Smooth muscle cell (in vitro differentiated cells): ENCODE measurements around the gene MRFAP1L1. TPM values are rescaled to one million over a fixed set of nuclear protein-coding genes. Genes with fewer than 3 reads are reported as not detected.

ENCODE experiments used
- DNase-seq: peaks from one replicate; lab custom pipeline; 2025; ENCODE audit not compliant: unreplicated experiment; lab: John Stamatoyannopoulos, UW
- H2AFZ ChIP-seq: fragments of 200-600 bp; sonication (generic); 2 replicates; pipeline ENCODE4 v1.6.0; 2016; ENCODE audit warnings: antibody characterized with exemption, low read depth, mild to moderate bottlenecking
- H3F3A ChIP-seq: fragments of 200-600 bp; sonication (generic); 2 replicates; pipeline ENCODE4 v1.6.0; 2017; ENCODE audit warnings: antibody characterized with exemption, low read depth
- H3K27ac ChIP-seq: fragments of 200-600 bp; sonication (generic); 2 replicates; pipeline ENCODE4 v1.5.1; 2016; ENCODE audit warnings: low read depth, mild to moderate bottlenecking
- H3K27me3 ChIP-seq: fragments of 200-600 bp; sonication (generic); 2 replicates; pipeline ENCODE4 v1.6.1; 2016; ENCODE audit warnings: low read depth, mild to moderate bottlenecking
- H3K36me3 ChIP-seq: fragments of 200-600 bp; sonication (generic); 2 replicates; pipeline ENCODE4 v1.5.1; 2016; ENCODE audit warnings: low read depth
- H3K4me1 ChIP-seq: fragments of 200-600 bp; sonication (generic); 2 replicates; pipeline ENCODE4 v1.5.1; 2016; ENCODE audit warnings: low read depth
- H3K4me2 ChIP-seq: fragments of 200-600 bp; sonication (generic); 2 replicates; pipeline ENCODE4 v1.6.0; 2016; ENCODE audit warnings: mild to moderate bottlenecking
- H3K4me3 ChIP-seq: fragments of 200-600 bp; sonication (generic); 2 replicates; pipeline ENCODE4 v1.5.1; 2016; ENCODE audit warnings: mild to moderate bottlenecking
- H3K79me2 ChIP-seq: fragments of 200-600 bp; sonication (generic); 2 replicates; pipeline ENCODE4 v1.6.0; 2016; ENCODE audit warnings: low read depth, mild to moderate bottlenecking
- H3K9ac ChIP-seq: fragments of 200-600 bp; sonication (generic); 2 replicates; pipeline ENCODE4 v1.6.0; 2016; ENCODE audit warnings: low read depth
- H3K9me3 ChIP-seq: fragments of 200-600 bp; sonication (generic); replicated peaks from 2 replicates; pipeline ENCODE4 v1.5.1; 2016; ENCODE audit warnings: low read depth
- H4K20me1 ChIP-seq: fragments of 200-600 bp; sonication (generic); 2 replicates; pipeline ENCODE4 v1.6.0; 2016; ENCODE audit warnings: low read depth
- WGBS: methylation state at CpG from one replicate; pipeline ENCODE4 v1.1.7; 2016; ENCODE audit warnings: low lambda C conversion rate; 5-methylcytosine and 5-hydroxymethylcytosine counted together
- polyA plus RNA-seq: library from polyadenylated mRNA; unstranded; fragments of >200 nt; fragmentation: Nextera tagmentation; extraction: Ambion mirVana; gene quantifications from 2 replicates; pipeline ENCODE4 v1.2.1, GENCODE V29; 2016
- total RNA-seq: library from RNA; depleted of rRNA; stranded (reverse); fragments of >200 nt; gene quantifications from 2 replicates; pipeline ENCODE4 v1.2.3, GENCODE V29; 2014
- TF ChIP-seq, protein P1 (sequence below): fragments of 200-600 bp; sonication (generic); IDR thresholded peaks from 2 replicates; pipeline ENCODE4 v1.5.1; 2017; ENCODE audit warnings: borderline replicate concordance, mild to moderate bottlenecking, antibody characterized with exemption; ENCODE audit not compliant: insufficient read depth, poor library complexity, severe bottlenecking

MRFAP1L1 gene
- total and polyA plus RNA-seq, 2 experiments from 2014 or later: 48.9 to 67.1 TPM

DNA sequence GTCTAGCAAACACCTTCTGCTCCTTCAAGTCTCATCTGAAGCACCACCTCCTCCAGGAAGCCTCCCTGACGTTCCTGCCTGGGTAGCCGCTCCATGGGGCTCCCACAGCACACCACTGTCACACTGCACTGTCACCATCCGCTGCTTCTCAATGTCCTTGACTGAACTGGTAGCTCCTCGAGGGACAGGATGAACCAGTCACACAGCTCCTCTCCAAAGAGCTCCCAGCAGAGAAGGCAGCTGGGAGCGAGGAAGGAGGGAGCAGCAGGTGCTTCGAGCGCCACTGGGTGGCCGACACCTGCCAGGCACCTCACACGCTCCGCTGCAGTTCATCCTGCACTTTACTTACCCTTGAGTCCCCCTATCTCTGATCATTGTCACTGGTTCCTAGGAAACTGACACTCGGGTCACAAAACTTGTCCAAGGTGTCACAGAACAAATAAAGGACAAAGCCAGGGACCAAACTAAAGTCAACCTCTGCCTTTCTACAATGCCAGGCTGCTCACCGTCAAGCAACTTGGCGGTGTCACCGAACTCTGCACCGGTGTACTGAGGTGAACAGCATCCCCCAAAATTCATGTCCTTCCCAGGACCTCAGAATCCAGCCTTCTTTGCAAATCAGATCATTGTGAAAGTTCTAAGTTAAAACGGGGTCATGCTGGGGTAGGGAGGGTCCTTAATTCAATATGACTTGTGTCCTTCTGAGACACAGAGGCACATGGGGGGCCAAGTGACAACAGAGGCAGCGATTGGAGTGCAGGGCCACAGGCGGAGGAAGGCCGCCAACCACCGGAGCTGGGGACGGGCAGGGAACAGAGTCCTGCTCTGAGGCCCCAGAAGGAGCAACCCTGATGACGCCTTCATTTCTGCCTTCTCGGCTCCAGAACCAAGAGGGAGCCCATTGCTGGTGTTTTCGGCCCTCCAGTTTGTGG is 21.5 kb downstream of the MRFAP1L1 start:
- H3K36me3 ChIP-seq: no peaks in the 10 kb centered on the region
- peak overlapping the region; percentile 79 for H3K4me2 ChIP-seq
- no peak for DNase-seq
- TF ChIP-seq, protein P1, sequence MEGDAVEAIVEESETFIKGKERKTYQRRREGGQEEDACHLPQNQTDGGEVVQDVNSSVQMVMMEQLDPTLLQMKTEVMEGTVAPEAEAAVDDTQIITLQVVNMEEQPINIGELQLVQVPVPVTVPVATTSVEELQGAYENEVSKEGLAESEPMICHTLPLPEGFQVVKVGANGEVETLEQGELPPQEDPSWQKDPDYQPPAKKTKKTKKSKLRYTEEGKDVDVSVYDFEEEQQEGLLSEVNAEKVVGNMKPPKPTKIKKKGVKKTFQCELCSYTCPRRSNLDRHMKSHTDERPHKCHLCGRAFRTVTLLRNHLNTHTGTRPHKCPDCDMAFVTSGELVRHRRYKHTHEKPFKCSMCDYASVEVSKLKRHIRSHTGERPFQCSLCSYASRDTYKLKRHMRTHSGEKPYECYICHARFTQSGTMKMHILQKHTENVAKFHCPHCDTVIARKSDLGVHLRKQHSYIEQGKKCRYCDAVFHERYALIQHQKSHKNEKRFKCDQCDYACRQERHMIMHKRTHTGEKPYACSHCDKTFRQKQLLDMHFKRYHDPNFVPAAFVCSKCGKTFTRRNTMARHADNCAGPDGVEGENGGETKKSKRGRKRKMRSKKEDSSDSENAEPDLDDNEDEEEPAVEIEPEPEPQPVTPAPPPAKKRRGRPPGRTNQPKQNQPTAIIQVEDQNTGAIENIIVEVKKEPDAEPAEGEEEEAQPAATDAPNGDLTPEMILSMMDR: no peak
- H3K4me1 ChIP-seq: peaks cover 4% of the 10 kb centered on the region
- 79% methylated on average over 24 of the region's 24 CpGs for WGBS
- H3K9ac ChIP-seq: peak overlapping the region; percentile 6
- H3K27ac ChIP-seq: peak overlapping the region; percentile 67
- no peaks in the 10 kb centered on the region for H4K20me1 ChIP-seq
- H3K27me3 ChIP-seq: no peaks in the 10 kb centered on the region
- H3K9me3 ChIP-seq: no peaks in the 10 kb centered on the region
- H3K4me3 ChIP-seq: no peak overlapping the region
- peaks cover 7% of the 10 kb centered on the region for H3F3A ChIP-seq
- H2AFZ ChIP-seq: peak overlapping the region; percentile 1
- no peaks in the 10 kb centered on the region for H3K79me2 ChIP-seq

DNA sequence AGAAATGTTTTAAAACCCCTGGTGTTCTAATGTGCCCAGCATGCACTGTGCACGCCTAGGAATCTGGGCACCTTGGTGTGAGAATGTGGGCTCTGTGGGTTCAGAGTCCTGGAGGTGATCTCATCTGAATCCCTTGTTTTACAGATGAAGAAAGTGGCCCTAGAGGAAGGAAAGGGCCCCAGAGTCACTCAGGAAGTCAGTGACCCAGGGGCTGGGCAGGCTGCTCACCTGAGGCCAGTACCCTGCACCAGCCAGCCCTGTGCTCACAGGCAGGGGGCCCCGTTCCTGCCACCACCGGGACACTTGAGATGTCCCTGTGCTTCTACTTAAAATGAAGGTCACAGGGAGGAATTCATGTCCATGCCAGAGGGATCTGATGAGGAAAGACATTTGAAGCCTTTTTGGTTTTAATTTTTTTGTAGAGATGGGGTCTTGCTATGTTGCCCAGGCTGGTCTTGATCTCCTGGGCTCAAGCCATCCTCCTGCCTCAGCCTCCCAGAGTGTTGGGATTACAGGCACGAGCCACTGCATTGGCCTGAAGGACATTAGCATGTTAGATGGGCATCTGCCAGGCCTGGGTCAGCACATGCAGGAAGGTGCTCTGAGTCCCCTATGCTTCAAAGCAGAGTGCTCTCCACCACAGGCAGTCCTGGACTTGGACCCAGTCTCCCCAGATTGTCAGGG is 23.4 kb downstream of the MRFAP1L1 start:
- no peak overlapping the region for H2AFZ ChIP-seq
- 96% methylated on average over 4 of the region's 4 CpGs for WGBS
- no peak overlapping the region for H3K4me2 ChIP-seq
- H3K9ac ChIP-seq: no peak overlapping the region
- no peaks in the 10 kb centered on the region for H3K79me2 ChIP-seq
- TF ChIP-seq, protein P1: no peak
- no peak for DNase-seq
- H3F3A ChIP-seq: peaks cover 4% of the 10 kb centered on the region
- no peak overlapping the region for H3K27ac ChIP-seq
- H3K27me3 ChIP-seq: no peaks in the 10 kb centered on the region
- H3K9me3 ChIP-seq: no peaks in the 10 kb centered on the region
- H3K4me3 ChIP-seq: no peak overlapping the region
- H3K4me1 ChIP-seq: peaks cover 4% of the 10 kb centered on the region
- no peaks in the 10 kb centered on the region for H3K36me3 ChIP-seq
- no peaks in the 10 kb centered on the region for H4K20me1 ChIP-seq

DNA sequence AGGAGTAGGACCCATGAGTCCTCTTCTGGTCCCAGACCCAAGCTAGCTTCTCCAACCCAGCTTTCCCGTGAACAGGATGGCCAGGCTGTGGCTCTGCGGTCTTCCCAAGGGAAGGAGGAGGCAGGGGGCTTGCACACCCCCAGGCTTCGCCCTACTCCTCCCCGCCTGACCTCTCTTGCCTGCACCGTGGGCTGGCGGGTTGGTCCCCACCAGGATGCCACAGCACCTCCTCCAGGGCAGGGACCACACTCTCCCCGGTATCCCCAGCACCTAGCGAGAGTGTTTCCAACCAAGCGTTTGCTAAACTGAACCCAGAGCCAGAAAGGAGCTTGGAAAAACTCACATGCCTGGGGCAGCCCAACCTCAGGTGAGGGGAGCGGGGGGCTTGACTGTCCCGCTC is 25.0 kb downstream of the MRFAP1L1 start:
- H3K79me2 ChIP-seq: no peaks in the 10 kb centered on the region

More for the DNA sequence above, 25.0 kb downstream of the MRFAP1L1 start:
- no peaks in the 10 kb centered on the region for H3K27me3 ChIP-seq
- TF ChIP-seq, protein P1: no peak
- no peaks in the 10 kb centered on the region for H3K36me3 ChIP-seq
- no peak overlapping the region for H3K27ac ChIP-seq
- no peak for DNase-seq
- H3K9me3 ChIP-seq: no peaks in the 10 kb centered on the region
- H3K4me2 ChIP-seq: no peak overlapping the region
- H4K20me1 ChIP-seq: no peaks in the 10 kb centered on the region
- no peaks in the 10 kb centered on the region for H3K4me1 ChIP-seq
- no peak overlapping the region for H3K9ac ChIP-seq
- 95% methylated on average over 11 of the region's 11 CpGs for WGBS
- H2AFZ ChIP-seq: no peak overlapping the region
- peaks cover 4% of the 10 kb centered on the region for H3F3A ChIP-seq
- no peak overlapping the region for H3K4me3 ChIP-seq
